GF-D8 (cell line): ENCODE measurements around the gene GPR153.

ENCODE experiments used
- DNase-seq: peaks from one replicate; lab custom pipeline; 2025; lab: John Stamatoyannopoulos, UW

Gene GPR153

GRCh38 chr1:6248932-6249738 is 11.8 kb downstream of the GPR153 start:
- DNase-seq = no peak

DNA sequence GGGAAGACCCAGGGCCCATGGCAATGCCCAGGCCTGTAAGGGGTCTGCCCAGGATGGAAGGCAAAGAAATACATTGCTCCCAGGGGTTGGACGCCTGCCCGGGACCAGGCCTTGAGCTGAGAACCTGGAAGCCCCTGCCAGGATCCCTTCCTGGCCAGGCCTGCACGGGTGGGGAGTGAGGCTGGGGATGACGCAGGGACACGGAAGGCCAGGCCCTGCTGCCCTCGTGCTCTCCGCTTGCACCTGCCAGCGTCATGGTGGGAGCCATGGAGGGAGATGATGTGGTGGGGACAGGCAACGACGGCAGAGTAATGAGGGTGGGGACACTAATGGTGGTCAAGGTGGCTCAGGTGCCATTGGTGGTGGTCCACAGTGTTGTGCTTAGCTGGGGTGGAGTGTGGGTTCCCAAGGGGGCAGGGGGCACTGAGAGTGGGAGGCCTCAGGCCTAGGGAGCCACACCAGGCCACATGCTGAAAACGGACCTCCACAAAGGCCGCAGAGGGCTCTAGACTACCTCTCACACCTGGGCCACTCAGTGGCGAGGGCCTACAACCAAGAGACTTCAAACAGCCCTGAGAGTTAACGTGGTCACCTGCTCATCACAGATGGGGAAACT is 12.6 kb downstream of the GPR153 start:
- no peak for DNase-seq

- DNase-seq = no peak
Observed at GRCh38 chr1:6247651-6248050, 13.2 kb downstream of the GPR153 start.

DNA sequence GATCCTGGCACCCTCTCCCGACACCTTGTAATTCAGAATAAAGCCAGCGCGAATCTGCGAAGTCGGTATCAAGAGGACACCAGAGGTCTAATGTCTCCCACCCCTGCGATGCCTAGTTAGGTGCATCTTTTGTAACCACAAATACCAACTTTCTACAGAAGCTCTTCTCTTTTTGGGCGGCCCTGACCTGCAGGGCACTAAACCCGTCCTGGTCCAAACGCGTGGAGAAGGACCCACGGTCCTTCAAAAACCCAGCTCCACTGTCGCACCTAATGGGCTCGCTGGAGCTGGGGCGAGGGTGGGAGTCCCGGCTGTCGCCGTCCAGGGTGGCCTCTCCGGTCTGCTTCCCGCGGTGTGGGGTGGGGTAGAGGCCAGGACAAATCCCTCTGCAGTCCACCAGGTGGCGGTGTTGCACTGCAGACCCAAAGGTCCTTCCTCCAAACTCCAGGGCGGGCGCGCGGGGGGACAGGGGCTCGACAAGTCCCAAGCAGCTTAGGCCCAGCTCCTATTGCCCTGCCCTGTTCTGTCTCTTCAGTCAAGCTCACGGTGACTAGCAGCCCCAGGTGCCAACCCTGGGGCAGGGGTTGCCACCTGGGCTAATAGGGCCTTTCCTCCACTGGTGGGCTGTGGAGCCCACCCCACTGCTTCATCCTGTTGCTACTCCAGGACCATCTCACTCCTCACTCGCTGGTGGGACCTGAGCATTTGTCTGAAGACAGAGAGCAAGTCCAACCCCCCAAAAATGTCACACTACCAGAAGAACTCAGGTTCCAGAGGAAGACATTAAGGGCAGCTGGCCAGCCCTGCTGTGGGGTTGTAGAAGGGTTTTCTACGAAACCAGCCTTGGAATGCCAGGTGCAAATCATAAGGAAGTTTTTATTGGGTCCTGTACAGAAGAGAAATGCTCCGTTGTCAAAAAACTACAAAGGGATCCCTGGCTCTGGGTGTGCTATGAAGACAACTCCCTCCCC is 14.1 kb downstream of the GPR153 start:
- peak; percentile 10 for DNase-seq

GRCh38 chr1:6245869-6246496 is 14.9 kb downstream of the GPR153 start:
- no peak for DNase-seq

DNA sequence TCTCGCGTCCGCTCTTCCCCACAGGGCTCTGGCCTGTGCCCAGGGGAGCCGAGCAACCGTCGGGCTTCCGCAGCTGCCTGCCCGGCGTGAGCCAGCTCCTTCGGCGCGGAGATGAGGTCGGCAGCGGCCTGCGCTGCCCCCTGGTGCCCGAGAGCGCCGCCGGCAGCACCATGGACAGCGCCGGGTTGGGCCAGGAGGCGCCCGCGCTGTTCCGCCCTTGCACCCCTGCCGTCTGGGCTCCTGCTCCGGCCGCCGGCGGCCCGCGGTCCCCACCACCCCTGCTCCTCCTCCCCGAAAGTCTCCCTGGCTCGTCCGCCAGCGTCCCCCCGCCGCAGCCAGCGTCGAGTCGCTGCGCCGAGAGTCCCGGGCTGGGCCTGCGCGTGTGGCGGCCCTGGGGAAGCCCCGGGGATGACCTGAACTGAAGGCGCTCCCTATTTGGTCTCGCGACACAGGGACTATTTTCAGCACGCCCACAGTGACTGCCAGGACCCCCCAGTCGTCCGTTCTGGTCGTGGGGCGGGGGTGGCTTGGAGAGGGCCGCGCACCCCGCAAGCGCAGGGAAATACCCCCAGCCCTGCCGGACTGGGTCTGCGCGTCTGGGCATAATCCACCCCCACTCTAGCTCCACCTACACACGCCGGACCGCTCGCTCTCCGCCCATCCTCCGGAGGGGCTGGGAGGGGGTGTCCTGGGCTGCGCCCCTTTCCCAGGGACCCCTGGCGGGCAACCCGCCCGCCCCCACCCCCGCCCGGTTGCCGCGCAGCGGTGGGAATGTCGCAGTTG is 15.6 kb downstream of the GPR153 start:
- peak; percentile 54 for DNase-seq

DNA sequence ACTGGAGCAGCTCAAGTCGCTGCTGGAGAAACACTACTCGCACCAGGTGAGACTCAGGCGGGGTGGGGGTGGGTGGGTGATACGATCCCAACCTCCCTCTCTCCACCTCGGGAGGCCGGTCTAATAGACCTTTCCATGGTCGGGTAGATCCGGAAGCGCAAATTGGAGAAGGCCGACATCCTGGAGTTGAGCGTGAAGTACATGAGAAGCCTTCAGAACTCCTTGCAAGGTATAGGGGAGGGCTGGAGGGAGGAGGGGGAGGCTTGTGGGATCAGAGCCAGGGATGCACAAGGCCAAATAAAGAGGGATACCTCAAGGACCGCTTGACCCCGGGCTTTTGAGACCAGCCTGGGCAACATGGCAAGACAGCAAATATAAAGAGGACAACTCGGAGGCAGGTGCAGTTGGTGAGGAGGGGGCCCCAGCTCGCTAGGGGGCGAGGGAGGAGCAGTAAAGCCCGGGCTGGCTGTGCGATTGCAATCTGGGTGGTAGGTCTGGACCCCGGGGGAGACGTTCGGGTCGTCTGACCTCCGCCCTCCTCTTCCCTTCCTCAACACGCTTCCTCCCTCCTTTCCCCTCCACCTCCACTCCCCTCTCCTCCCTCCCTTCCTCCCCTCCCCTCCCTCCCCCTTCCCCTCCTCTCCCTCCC is 16.4 kb downstream of the GPR153 start:
- no peak for DNase-seq

- no peak for DNase-seq
Observed at GRCh38 chr1:6243993-6244392, 16.9 kb downstream of the GPR153 start, which contains the start of gene HES3. HES3 (plus strand) TSS chr1:6244179; CDS start chr1:6244366, 187 bp downstream.

DNA sequence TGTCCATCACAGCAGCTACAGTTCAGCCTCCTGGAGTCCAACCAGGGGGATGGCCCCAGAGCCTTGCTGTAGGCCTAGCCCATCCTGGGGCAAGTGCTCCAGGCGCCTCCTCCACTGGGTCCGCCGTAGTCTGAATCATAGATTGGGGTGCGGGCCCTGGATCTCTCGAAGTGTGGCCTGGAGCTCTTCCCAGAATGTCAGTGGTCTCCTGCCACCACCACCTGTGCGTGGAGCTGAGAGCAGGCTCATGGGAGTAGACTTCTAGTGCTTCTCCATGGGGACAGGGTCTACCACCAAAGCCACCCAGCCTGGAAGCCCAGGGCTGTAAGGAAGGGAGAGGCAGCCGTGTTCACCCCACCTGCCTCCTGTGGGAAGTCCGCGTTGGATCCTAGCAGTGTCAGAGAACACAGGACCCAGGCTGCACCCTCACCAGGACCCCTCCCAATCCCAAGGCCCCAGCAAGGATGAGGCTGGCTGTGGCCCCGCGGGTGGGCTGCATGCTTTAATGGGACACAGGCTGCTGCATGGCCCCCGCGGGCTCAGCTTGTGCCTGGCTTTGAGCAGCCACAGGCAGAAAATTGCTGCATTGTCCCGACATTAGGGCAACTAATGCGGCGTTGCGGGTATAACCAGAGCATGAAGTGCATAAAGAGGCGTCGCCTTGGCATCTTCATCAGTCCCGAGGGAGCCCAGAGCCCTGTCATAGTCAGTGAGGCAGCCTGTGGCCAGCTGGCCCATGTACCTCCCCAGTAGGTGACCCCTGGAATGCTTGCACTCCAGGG is 17.7 kb downstream of the GPR153 start:
- no peak for DNase-seq

GRCh38 chr1:6241887-6242740 is 18.8 kb downstream of the GPR153 start:
- DNase-seq = no peak

DNA sequence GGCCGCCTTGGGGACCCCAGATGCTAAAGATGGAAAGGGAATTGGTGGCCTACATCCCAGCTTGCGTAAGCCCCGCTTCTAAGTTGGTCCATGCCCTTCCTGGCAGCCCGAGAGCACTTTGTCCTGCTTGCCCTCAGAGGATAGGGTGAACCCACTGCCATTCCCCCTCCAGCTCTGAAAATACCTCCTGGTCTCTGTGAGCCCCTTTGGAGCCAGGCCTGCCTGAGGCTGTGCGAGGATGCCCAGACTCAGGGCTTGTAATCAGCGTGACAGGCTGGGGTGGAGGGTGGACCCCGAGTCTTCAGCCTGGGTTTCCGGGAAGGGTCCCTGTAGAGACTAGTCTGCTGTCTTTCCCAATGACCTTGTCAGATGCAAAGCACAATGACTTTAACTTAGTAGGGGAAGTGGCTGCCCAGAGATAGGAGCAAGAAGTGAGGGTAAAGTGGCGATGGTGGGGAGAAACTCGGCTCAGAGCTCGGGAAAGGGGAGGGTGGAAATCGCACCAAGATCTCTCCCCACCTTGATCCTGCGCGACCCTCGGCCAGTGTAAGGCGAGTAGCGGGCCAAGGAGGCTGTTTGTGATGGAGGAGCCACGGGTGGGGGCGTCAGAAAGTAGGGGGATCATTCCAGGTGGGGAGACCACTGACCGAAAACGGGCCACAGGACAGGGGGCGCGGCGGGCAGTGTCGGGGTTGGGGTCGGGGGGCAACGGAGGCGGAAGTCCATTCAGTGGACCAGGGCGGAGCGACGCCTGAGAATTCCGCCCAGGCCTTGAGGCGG is 19.6 kb downstream of the GPR153 start:
- no peak for DNase-seq

DNA sequence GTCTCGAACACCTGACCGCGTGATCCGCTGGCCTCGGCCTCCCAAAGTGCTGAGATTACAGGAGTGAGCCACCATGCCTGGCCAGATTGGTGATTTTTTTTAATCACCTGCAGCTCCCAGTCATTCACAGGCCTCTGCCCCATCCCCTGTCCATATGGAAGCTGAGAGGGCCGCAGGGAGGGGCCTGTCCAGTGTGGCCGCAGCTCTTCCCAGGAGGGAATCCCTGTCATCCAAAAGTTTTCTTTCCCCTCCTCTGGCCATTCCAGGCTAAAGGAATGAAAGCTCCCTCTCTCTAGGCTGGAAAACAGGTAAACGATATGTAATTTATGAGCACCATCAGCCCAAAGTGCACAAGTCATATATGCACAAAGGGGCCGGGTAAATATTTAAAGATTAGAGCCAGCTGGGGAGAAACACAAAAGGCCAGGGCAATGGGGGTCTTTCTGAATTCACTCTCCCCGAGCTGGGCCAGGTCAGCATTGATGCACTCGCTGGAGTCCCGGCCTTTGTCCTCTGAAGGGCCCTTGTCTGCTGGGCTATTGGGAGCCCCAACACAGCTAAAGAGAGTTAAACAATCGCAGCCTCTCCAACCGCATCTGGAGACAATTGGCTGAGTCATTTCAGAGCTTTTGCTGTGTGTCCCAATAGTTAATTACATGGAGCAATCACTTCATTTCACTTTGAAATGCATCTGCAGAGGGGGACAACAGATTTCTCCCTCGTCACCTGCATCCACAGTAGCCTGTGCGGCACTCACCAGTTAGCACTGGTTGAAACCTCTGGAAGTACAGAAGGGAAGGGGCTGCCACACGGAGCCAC is 20.7 kb downstream of the GPR153 start:
- DNase-seq = no peak

DNA sequence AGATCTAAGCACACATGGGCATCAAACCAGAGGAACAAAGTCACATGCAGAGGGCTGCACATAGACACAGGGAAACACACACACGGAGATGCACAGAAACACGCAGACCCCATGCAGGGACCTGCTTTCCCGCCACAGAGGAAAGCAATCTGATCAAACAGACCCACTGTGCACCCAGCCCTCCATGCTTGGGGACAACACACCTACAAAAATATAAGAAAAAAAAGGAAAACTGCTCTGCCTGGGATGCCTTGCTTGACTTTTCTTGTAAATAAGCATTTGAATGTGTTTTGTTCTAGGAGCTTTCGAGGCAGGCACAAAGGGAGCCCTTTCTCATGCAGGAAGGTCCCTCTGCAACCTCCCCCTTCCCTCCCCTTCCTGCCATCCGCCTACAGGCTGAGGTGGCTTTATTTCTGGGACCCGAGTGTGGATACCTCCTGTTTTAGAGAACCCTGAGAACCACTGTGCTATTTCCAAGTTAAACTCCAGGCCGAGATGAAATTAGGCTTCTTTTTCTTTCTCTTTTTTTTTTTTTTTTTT is 21.6 kb downstream of the GPR153 start:
- no peak for DNase-seq

DNA sequence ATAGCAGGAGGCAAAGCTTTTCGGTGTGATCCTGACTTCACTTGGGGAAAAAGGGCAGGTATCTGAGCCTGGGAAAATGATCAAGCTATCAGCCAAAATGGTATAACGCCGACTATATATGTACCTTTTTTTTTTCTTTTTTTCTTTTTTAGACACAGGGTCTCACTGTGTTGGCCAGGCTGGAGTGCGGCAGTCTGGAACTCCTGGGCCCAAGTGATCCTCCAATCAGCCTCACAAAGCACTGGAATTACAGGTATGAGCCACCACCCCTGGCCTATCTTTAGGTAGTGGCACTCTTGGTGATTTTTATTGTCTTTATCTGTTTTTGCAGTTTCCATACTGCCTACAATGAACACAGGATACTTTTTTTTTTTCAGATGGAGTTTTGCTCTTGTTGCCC is 23.8 kb downstream of the GPR153 start:
- no peak for DNase-seq

DNA sequence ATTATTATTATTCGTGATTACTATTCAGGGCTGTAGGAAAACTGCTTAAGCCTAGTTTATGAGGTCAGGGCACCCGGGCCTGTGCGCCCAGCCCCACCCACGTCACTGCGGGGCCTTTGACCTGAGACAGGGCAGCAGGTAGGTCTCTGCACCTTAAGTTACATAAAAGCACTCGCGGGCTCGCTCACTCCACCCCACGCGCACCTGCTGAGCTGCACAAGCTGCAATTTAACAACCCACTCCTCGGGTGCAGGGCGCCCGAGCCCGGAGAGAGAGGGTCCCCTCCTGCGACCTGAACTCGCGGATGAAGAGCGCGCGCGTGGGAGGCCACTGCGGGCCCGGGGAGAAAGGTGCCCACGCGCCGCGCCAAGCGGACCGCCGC is 25.6 kb downstream of the GPR153 start:
- no peak for DNase-seq

DNA sequence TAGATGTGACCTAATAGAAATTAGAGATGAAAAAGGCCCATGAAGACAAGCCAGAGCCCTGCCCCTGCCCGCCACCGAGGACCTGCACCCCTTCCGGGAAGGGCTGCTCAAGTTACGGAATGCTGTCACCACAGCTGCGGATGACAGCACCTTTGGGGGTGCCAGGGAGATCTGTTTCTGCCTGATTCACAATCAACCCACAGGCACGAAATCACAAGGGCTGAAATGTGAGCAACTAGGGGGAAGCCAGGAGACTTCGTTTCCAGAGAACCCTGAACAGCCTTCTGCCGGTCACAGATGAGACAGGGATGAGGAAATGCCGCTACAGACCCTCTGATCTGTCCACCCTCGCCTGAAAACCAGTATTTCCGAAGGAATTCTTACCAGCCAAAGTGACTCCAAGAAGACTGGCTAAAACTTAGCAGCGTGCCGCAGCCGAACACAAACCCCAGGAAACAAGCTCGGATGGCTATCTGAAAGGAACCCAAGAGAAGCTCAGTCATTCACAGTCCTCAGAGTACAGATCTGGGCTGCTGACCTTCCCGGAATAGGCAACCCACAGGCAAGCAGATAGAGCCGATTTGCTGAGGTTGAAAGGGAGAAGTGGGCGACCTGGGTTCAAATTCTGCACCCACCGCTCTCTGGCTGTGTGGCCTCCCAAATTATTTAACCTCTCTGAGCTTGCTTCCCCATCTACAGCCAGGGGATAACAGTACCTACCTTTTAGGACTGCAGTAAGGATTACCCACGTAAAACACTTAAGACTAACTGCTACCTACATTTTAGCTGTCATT is 26.2 kb downstream of the GPR153 start:
- DNase-seq = no peak
